Natural killer cell (primary cell): ENCODE measurements around the gene TXNRD1. TPM values are rescaled to one million over a fixed set of nuclear protein-coding genes. Genes with fewer than 3 reads are reported as not detected.

Source experiments
- ATAC-seq, 3 donors: fragments of 150-1000 bp in 2 of 3; fragments of 200-7000 bp in 1 of 3; cut with Tn5 transposase; 1 replicate in 1 of 3; 2 replicates in 2 of 3; pipeline ENCODE4 v1.10.0; 2021; ENCODE audit warnings: mild to moderate bottlenecking in 2 of 3, moderate library complexity in 2 of 3
- DNase-seq, 2 donors: peaks; one replicate each; pipeline versions ENCODE4 v3.0.0 to v3.0.0-alpha.2; 2013 to 2021; ENCODE audit warnings: mixed read lengths in 1 of 2
- H3K27ac ChIP-seq: one replicate; pipeline ENCODE4 v1.5.1; 2013; ENCODE audit warnings: mild to moderate bottlenecking, low read length
- H3K27me3 ChIP-seq: one replicate; pipeline ENCODE4 v1.6.1; 2013; ENCODE audit warnings: low read length; ENCODE audit not compliant: control insufficient read depth, insufficient read depth
- H3K36me3 ChIP-seq: one replicate; pipeline ENCODE4 v1.6.1; 2013; ENCODE audit warnings: low read length; ENCODE audit not compliant: control insufficient read depth, insufficient read depth
- H3K4me1 ChIP-seq: one replicate; pipeline ENCODE4 v1.6.1; 2013; ENCODE audit warnings: low read length; ENCODE audit not compliant: control insufficient read depth, insufficient read depth
- H3K4me3 ChIP-seq: one replicate; pipeline ENCODE4 v1.5.1; 2013; ENCODE audit warnings: low read length
- H3K9me3 ChIP-seq: one replicate; pipeline ENCODE4 v1.6.1; 2013; ENCODE audit warnings: low read length; ENCODE audit not compliant: control insufficient read depth, insufficient read depth
- H3K27ac Mint-ChIP-seq, 2 donors: one replicate each; pipeline ENCODE4 v1.8.0; 2022; ENCODE audit warnings: mild to moderate bottlenecking in 2 of 2, mixed read lengths in 2 of 2, moderate library complexity in 1 of 2
- H3K27me3 Mint-ChIP-seq, 2 donors: one replicate each; pipeline ENCODE4 v1.8.0; 2022; ENCODE audit warnings: low read depth in 2 of 2, mixed read lengths in 2 of 2
- H3K36me3 Mint-ChIP-seq: one replicate; pipeline ENCODE4 v1.8.0; 2022; ENCODE audit warnings: mixed read lengths
- H3K4me1 Mint-ChIP-seq, 2 donors: one replicate each; pipeline ENCODE4 v1.8.0; 2022; ENCODE audit warnings: mixed read lengths in 2 of 2
- H3K4me3 Mint-ChIP-seq: one replicate; pipeline ENCODE4 v1.8.0; 2022; ENCODE audit warnings: mild to moderate bottlenecking, moderate library complexity, mixed read lengths
- H3K9me3 Mint-ChIP-seq, 2 donors: one replicate each; pipeline ENCODE4 v1.8.0; 2022; ENCODE audit warnings: mixed read lengths in 2 of 2
- WGBS: methylation state at CpG from one replicate; pipeline ENCODE4 v1.1.7; 2013; ENCODE audit warnings: missing lambda C conversion rate; ENCODE audit not compliant: insufficient coverage; 5-methylcytosine and 5-hydroxymethylcytosine counted together
- intact Hi-C: fragments of 100-400 bp; cut with micrococcal nuclease; formaldehyde crosslinking; loops from one replicate; pipeline ENCODE4 v1.14.2; 2022
- total RNA-seq, 4 donors: library from RNA; stranded (reverse); fragments of 120-200 nt in 1 of 4; gene quantifications; one replicate each; pipeline versions ENCODE4 v1.2.3 to v1.2.4, GENCODE V29; 2013 to 2022
- TF ChIP-seq, protein P1 (sequence below): fragments of 200-600 bp; IDR thresholded peaks from one replicate; pipeline ENCODE4 v1.8.0; 2022; ENCODE audit warnings: antibody characterized with exemption

TXNRD1 gene
- total RNA-seq, 3 donors from 2014 or later (not counting 1 experiment from before 2014, with no cell fraction given) = 46.9 to 59.7 (median 47.3) TPM

DNA sequence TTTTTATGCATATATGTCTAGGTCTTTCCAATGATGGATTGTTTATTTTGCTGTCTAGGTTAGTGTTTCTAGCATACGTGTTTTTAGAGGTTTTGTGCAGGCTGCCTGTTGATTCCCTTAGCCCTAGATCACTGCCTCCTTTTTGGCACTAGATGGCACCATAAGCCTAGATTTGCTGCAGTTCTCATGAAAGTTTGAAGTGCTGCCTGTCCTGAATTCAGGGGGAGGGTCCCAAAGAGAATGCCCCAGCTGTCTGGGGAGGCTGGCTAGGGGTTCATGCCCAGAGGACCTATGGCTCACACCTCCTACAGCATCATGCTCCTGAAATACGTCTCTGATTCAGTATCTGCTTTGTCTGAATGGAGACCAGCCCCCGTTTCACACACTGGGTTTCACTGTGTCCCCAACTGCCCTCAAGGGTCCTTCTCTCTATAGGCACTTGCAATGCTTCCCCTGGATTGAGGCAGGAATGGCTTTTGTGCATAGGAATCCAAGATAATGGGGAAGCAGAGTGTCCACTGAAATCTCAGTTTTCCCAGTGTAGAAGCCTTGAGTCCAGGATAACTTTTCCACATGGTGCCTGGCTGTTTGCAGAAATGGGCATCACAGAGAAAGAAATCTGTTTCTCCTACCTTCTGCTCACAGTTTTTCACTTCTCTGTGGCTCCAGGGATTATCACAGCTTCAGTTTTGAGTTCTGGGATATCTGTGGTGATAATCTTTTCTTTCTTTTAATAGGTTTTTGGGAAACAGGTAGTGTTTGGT lies 14.2 kb upstream of the TXNRD1 start:
- Histone ChIP-seq H3K9me3 (no peaks in the 10 kb centered on the region), H3K36me3 (no peaks in the 10 kb centered on the region), H3K27me3 (no peaks in the 10 kb centered on the region), H3K27ac (no peak overlapping the region), H3K4me1 (no peaks in the 10 kb centered on the region), H3K4me3 (no peak overlapping the region)
- intact Hi-C loops = loop anchor here (1.0 kb wide), 3 partner anchors 157 to 852 kb away; no protein-coding TSS in a partner anchor
- ATAC-seq (peak; percentile 61 to 86 (median 76)), DNase-seq (peak; percentile 31 to 84)
- Mint-ChIP-seq H3K4me1 (no peaks in the 10 kb centered on the region), H3K9me3 (peaks cover 0 to 3% of the 10 kb centered on the region in 2 donors), H3K4me3 (no peak overlapping the region), H3K27me3 (peaks cover 16 to 34% of the 10 kb centered on the region in 2 donors), H3K27ac (no peak overlapping the region), H3K36me3 (no peaks in the 10 kb centered on the region)
- 60% methylated on average over 3 of the region's 3 CpGs for WGBS
- TF ChIP-seq, protein P1, sequence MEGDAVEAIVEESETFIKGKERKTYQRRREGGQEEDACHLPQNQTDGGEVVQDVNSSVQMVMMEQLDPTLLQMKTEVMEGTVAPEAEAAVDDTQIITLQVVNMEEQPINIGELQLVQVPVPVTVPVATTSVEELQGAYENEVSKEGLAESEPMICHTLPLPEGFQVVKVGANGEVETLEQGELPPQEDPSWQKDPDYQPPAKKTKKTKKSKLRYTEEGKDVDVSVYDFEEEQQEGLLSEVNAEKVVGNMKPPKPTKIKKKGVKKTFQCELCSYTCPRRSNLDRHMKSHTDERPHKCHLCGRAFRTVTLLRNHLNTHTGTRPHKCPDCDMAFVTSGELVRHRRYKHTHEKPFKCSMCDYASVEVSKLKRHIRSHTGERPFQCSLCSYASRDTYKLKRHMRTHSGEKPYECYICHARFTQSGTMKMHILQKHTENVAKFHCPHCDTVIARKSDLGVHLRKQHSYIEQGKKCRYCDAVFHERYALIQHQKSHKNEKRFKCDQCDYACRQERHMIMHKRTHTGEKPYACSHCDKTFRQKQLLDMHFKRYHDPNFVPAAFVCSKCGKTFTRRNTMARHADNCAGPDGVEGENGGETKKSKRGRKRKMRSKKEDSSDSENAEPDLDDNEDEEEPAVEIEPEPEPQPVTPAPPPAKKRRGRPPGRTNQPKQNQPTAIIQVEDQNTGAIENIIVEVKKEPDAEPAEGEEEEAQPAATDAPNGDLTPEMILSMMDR = peak; percentile 92

DNA sequence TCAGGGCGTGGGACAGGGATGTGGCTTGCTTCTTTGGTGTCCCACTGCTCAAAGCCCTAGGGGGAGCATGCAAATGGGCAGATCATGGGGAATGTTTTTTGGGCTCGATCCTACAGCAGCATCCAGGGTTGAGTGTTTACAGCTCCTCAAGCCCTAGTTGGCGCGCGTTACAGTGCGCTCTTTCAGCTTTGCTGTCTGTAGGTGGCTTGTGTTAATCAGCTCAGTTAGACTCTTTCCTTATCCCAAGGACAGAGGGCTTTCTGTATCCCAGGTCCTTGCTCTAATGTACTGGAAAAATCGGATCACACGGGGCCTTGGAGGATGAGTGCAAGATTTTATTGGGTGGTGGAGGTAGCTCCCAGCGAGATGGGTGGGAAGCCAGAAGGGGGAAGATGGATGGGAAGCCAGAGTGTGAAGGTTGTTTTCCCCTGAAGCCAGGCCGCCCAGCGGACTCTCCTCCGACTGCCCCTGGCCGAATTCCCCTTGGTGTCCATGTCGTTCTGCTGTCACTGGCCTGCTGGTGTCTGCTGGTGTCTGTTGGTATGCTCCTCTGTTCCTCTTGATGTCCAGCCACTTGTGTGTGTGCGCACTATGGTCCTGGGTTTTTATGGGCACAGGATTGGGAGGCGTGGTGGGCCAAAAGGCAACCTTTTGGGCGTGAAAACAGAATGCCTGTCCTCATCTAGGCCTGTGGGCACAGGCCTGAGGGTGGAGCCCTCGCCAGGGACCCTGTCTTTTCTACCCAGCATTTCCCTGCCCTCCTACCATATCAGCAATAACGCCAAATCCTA lies 10.7 kb upstream of the TXNRD1 start:
- Histone ChIP-seq H3K9me3 (no peaks in the 10 kb centered on the region), H3K4me3 (no peak overlapping the region), H3K4me1 (no peaks in the 10 kb centered on the region), H3K27me3 (no peaks in the 10 kb centered on the region), H3K27ac (no peak overlapping the region), H3K36me3 (no peaks in the 10 kb centered on the region)
- Mint-ChIP-seq H3K4me1 (no peaks in the 10 kb centered on the region), H3K9me3 (peaks cover 0 to 3% of the 10 kb centered on the region in 2 donors), H3K27me3 (peaks cover 10 to 15% of the 10 kb centered on the region in 2 donors), H3K36me3 (no peaks in the 10 kb centered on the region), H3K4me3 (no peak overlapping the region), H3K27ac (no peak overlapping the region)
- TF ChIP-seq, protein P1 = no peak
- ATAC-seq (no peak), DNase-seq (no peak)
- intact Hi-C loops = no loop called here
- WGBS = 89% methylated on average over 19 of the region's 19 CpGs

DNA sequence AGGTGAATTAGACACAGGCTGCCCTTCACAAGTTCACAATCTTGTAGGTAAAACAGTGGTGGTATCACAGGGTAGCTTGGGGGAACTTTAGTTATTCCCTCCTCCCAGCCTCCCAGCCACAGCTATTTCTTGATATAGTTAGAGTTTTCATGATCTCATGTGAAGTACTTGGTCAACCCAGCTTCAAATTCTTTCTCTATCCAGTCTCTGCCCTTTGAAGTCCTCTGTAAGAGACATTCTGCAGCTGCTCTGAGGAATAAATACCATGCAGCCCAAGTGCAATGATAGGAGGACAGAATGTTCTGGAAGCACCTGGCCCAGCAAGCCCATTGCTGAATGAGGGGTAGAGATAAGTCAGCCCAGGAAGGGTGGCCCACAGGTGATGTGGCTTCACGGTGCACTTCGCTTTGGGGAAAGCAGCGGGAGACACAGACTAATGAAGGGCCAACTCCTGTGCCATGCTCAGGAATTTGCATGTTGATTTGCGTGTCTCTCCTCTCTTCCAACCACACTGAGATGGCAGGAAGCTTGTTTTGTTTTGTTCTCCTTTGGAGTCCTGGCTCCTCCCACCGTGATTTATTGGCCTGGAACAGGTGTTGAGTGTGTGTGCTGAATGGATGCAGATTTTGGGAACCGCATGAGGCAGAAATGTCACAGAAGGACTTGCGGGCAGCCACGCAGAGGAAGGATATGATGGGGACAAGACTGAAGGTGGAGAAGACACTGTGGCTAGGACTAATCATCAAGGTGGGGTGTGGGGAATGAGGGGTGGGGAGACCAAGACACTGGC lies 8.0 kb upstream of the TXNRD1 start:
- intact Hi-C loops = no loop called here
- Mint-ChIP-seq H3K9me3 (no peaks in the 10 kb centered on the region), H3K36me3 (no peaks in the 10 kb centered on the region), H3K27ac (no peak overlapping the region), H3K4me3 (no peak overlapping the region), H3K27me3 (peaks cover 0 to 9% of the 10 kb centered on the region in 2 donors), H3K4me1 (no peaks in the 10 kb centered on the region)
- Histone ChIP-seq H3K27me3 (no peaks in the 10 kb centered on the region), H3K4me3 (no peak overlapping the region), H3K4me1 (no peaks in the 10 kb centered on the region), H3K36me3 (no peaks in the 10 kb centered on the region), H3K27ac (no peak overlapping the region), H3K9me3 (no peaks in the 10 kb centered on the region)
- ATAC-seq (no peak), DNase-seq (no peak)
- 62% methylated on average over 8 of the region's 8 CpGs for WGBS
- TF ChIP-seq, protein P1 = no peak
